ENCODE measurements around the gene OTP. TPM values are rescaled to one million over a fixed set of nuclear protein-coding genes. Genes with fewer than 3 reads are reported as not detected.

The OTP gene
- not detected in 2 replicates for total RNA-seq

GRCh38 chr5:77637998-77638762, at the start of gene OTP:
TSS of gene OTP (minus strand) at chr5:77638713. CDS start at chr5:77638549, 164 bp downstream.

Other genes with a start within 250 kb of the OTP start
- 54.3 and 74.2 TPM in 2 replicates for gene WDR41, start 146.4 kb downstream of the OTP start, total RNA-seq
- gene TBCA, start 137.6 kb upstream of the OTP start, total RNA-seq: 96.6 and 131 TPM in 2 replicates

Data from endothelial cell of coronary artery (primary cell).